ENCODE data around the gene CNTNAP5. TPM values are rescaled to one million over a fixed set of nuclear protein-coding genes. Genes with fewer than 3 reads are reported as not detected.

Gene CNTNAP5
- total RNA-seq, 2 experiments from 2014 or later: not detected

DNA sequence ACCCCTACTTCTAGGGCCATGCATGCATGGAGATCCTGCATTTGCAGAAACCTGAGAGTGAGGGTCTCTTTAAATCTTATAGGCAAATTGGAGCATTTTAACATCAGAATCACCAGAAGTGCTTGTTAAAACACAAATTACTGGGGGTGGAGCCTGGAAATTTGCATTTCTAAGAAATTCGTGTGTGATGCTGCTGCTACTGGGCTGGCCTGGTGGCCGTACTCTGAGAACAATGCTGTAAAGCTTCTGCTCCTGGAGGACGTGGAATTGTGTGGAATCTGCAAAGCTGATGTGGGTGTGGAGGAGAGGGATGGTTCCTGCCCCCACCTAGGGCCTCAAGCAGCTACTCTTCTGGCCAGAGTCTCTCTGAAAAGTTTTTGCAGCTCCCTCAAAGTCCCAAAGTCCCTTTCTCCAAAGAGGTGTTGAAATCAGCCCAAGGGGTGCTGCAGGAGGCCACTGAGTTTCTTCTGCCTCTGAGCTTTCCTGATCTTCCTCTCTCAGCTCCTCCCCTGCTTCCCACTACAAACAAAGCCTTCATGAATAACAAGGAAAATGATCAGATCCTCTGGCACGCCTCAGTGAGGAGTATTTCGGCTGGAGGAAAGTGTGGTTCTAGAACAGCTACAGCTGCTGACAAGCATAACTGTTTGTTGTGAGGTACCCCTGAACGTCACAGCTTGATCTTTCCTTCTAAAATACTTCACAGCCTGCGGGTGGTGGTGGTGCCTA, 508.3 kb downstream of the CNTNAP5 start:
- CTCF ChIA-PET: no interaction called here
- H3K4me1 Mint-ChIP-seq (ENCODE audit: low read depth): no peaks in the 10 kb centered on the region
- no peaks in the 10 kb centered on the region for H3K36me3 Mint-ChIP-seq (ENCODE audit: low read depth)
- no peak for DNase-seq
- intact Hi-C loops (cut with micrococcal nuclease): no loop called here
- H3K9me3 Mint-ChIP-seq: peaks cover 4% of the 10 kb centered on the region
- H3K27me3 Mint-ChIP-seq (ENCODE audit: low read depth): no peaks in the 10 kb centered on the region
- no peak overlapping the region for H3K27ac Mint-ChIP-seq
- no peak overlapping the region for H3K4me3 Mint-ChIP-seq

DNA sequence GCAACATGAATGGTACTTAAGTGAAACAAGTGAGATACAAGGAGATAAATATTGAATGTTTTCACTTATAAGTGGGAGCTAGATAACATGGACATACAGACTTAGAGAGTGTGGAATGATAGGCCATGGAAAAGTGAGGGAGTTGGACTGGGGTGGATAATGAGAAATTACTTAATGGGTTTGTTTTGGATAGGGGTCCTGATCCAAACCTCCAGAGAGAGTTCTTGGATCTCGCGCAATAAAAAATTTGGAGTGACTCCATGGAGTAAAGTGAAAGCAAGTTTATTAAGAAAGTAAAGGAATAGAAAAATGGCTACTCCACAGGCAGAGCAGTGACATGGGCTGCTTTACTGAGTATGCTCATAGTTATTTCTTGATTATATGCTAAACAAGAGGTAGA, 508.9 kb downstream of the CNTNAP5 start:
- intact Hi-C loops (cut with micrococcal nuclease): no loop called here
- Mint-ChIP-seq H3K27ac (no peak overlapping the region), H3K4me1 (ENCODE audit: low read depth) (no peaks in the 10 kb centered on the region), H3K36me3 (ENCODE audit: low read depth) (no peaks in the 10 kb centered on the region), H3K9me3 (peaks cover 4% of the 10 kb centered on the region), H3K27me3 (ENCODE audit: low read depth) (no peaks in the 10 kb centered on the region), H3K4me3 (no peak overlapping the region)
- DNase-seq: no peak
- CTCF ChIA-PET: no interaction called here

DNA sequence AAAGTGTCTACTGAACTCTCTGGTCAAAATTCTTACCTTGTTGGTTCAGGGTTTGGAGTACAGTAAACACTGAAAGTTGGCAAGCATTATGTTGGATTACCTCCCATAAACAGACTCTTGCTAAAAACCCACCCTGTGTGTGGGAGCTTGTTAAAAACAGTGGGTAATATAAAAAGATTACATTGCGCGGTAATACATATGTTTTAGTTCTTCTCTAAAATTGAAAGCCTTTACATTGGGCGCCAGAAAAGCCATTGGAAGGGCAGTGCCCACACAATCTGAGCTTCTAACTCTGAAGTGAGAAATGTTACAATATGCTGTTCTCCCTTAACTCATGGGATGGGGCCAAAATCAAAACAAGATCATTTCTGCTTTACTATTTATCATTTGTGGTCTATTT, 510.7 kb downstream of the CNTNAP5 start:
- Mint-ChIP-seq H3K4me3 (no peak overlapping the region), H3K27me3 (ENCODE audit: low read depth) (no peaks in the 10 kb centered on the region), H3K36me3 (ENCODE audit: low read depth) (no peaks in the 10 kb centered on the region), H3K27ac (no peak overlapping the region), H3K9me3 (peaks cover 4% of the 10 kb centered on the region), H3K4me1 (ENCODE audit: low read depth) (no peaks in the 10 kb centered on the region)
- no peak for DNase-seq
- intact Hi-C loops (cut with micrococcal nuclease): no loop called here
- CTCF ChIA-PET: no interaction called here

DNA sequence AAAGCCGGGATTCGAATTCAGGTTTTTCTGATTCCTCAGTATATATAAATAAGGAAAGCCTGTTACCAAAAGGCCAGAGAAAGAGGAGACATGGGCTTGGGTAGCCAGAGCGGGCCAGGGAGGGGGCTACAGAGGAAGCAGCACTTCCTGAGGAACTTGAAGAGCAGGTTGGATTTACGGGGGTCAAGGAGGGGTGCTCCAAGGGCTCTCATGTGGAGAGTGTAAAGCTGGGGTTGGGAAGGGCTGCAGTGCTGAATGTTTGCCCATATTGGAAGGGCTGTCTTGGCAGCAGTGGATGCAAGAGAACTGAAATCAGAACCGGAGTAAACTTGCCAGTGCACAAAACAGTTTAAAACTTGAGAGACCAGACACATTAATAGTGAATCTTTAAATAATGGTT, 511.5 kb downstream of the CNTNAP5 start:
- DNase-seq: no peak
- Mint-ChIP-seq H3K27me3 (ENCODE audit: low read depth) (no peaks in the 10 kb centered on the region), H3K9me3 (peaks cover 4% of the 10 kb centered on the region), H3K36me3 (ENCODE audit: low read depth) (no peaks in the 10 kb centered on the region), H3K4me3 (no peak overlapping the region), H3K27ac (no peak overlapping the region), H3K4me1 (ENCODE audit: low read depth) (no peaks in the 10 kb centered on the region)
- CTCF ChIA-PET: no interaction called here
- intact Hi-C loops (cut with micrococcal nuclease): no loop called here

DNA sequence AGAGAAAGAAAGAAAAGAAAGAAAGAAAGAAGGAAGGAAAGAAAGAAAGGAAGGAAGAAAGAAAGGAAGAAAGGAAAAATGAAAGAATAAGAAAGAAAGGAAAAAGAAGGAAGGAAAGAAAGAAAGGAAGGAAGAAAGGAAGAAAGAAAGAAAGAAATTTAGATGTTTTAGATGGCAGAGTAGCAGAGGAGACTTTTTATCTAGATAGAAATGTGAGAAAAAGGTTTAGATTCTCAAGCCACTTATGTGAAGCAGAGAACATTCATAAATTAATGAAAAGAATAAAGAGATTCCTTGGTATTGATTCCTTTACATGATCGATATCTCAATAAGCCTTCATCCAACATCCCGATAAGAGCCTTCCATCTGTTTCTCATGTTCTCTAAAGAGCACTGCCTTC, 513.5 kb downstream of the CNTNAP5 start:
- no peaks in the 10 kb centered on the region for H3K4me1 Mint-ChIP-seq (ENCODE audit: low read depth)
- no peak overlapping the region for H3K27ac Mint-ChIP-seq
- H3K9me3 Mint-ChIP-seq: peaks cover 6% of the 10 kb centered on the region
- DNase-seq: no peak
- no peaks in the 10 kb centered on the region for H3K27me3 Mint-ChIP-seq (ENCODE audit: low read depth)
- no peaks in the 10 kb centered on the region for H3K36me3 Mint-ChIP-seq (ENCODE audit: low read depth)
- H3K4me3 Mint-ChIP-seq: no peak overlapping the region
- CTCF ChIA-PET: no interaction called here
- intact Hi-C loops (cut with micrococcal nuclease): no loop called here

DNA sequence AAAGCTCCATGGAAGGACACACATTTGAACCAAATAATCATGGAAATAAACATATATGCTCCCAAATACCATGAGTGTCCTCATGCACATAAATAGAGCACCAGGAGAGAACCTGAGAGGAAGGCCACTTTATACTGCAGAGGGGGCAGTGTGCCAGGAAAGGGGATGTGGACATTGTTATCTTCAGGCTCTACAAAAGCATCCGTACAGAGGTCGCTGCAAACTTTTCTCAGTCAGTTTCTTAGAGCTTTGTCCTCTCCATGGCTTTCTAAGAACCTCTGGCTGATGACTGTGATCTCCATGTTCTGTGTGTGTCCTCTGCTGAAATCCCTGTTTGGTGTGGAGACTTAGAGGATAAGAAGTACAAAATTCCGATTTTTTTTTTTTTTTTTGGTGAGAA, 515.7 kb downstream of the CNTNAP5 start:
- H3K27me3 Mint-ChIP-seq (ENCODE audit: low read depth): no peaks in the 10 kb centered on the region
- H3K9me3 Mint-ChIP-seq: peaks cover 2% of the 10 kb centered on the region
- intact Hi-C loops (cut with micrococcal nuclease): no loop called here
- no peak for DNase-seq
- H3K4me3 Mint-ChIP-seq: no peak overlapping the region
- no peaks in the 10 kb centered on the region for H3K4me1 Mint-ChIP-seq (ENCODE audit: low read depth)
- no peak overlapping the region for H3K27ac Mint-ChIP-seq
- H3K36me3 Mint-ChIP-seq (ENCODE audit: low read depth): no peaks in the 10 kb centered on the region
- CTCF ChIA-PET: no interaction called here

DNA sequence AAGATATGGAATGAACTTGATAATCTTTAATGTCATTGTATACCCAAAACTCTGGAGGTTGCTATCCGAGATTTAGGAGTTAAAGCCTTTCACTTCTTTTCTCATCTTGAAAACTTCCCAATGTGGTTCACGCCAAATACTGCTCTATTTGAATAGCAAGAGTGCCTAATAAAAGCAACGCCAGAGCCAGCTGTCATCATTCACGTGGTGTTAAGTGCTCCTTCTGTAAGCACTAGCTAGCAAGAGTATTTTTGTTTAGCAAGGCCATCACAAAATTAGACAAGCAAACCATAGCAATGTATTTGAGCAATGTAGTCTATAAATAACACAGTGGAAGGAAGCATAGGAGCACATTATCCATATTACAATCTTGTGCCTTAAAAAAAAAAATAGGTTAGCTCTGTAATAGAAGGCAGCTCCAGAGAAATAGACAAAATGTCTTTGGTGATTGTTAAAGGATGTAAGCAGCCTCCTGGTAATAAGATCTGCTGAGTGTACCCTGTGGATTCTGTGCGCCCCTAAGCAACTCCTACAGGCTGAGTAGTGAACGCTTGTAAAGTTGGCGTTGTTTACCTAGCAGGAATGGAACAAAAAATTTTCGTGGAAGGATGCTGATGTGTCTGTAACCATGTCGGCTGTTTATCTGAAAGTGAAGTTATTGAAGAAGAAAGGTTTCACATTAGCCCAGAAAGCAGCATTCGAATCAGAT, 518.0 kb downstream of the CNTNAP5 start:
- CTCF ChIA-PET: interaction anchor here (0.9 kb wide), 1 partner anchor 12 kb away, joined by 4 read pairs; no protein-coding TSS in a partner anchor
- no peaks in the 10 kb centered on the region for H3K27me3 Mint-ChIP-seq (ENCODE audit: low read depth)
- intact Hi-C loops (cut with micrococcal nuclease): no loop called here

DNA sequence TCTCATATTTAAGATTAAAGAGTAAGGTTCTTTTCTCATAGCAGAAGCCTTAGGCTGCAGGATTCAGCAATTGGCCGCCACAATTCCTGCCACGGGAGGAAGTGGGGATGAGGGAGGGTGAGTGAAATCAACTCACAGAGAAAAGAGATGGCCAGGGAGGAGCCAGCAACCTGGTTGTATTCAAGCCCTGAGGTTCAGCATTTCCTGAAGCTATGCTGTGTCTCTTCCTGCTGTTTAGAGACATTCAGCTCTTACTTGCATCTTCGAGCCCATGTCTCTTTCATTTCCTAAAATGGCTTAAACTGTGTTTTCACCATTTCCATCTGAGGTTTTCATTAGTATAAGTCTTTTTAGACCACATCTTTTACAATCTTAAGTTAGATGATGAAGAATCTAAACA, 522.6 kb downstream of the CNTNAP5 start:
- CTCF ChIA-PET: no interaction called here
- H3K4me1 Mint-ChIP-seq (ENCODE audit: low read depth): no peaks in the 10 kb centered on the region
- no peak overlapping the region for H3K27ac Mint-ChIP-seq
- no peaks in the 10 kb centered on the region for H3K36me3 Mint-ChIP-seq (ENCODE audit: low read depth)
- intact Hi-C loops (cut with micrococcal nuclease): no loop called here
- no peak for DNase-seq
- H3K4me3 Mint-ChIP-seq: no peak overlapping the region
- H3K27me3 Mint-ChIP-seq (ENCODE audit: low read depth): no peaks in the 10 kb centered on the region
- H3K9me3 Mint-ChIP-seq: peaks cover 2% of the 10 kb centered on the region

More for the DNA sequence above, 518.0 kb downstream of the CNTNAP5 start:
- no peak for DNase-seq
- Mint-ChIP-seq H3K4me3 (no peak overlapping the region), H3K4me1 (ENCODE audit: low read depth) (no peaks in the 10 kb centered on the region), H3K27ac (no peak overlapping the region), H3K36me3 (ENCODE audit: low read depth) (no peaks in the 10 kb centered on the region), H3K9me3 (peaks cover 3% of the 10 kb centered on the region)

DNA sequence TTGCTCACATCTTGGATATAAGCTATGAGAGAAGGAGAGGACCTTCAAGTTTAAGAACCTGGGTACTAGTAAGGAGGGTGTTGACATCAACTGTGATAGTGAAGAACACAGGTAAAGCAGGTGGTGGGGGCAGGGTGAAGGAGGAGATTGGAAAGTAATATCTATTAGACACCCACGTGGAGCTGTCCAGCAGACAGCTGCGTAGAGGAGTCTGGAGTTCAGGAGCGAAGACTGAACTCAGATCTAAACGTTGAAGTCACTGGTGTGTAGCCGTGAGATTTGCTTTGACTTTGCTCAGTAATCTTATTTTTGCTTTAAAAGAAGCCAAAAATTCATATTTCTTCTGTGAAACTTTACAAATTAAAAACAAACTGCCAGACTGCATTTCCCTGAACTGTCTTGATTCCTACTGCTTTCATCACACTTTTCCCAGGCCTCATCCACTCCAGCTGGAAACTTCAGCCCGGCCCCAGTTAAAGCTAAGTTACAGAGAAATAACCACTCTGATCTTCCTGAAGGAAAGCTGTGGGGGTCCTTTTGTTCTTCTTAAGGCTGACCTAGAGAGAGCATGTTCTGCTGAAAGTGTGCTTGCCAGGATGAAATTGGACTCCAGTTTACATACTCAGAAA, 533.3 kb downstream of the CNTNAP5 start:
- Mint-ChIP-seq H3K27me3 (ENCODE audit: low read depth) (no peaks in the 10 kb centered on the region), H3K4me3 (no peak overlapping the region), H3K4me1 (ENCODE audit: low read depth) (no peaks in the 10 kb centered on the region), H3K27ac (no peak overlapping the region), H3K36me3 (ENCODE audit: low read depth) (no peaks in the 10 kb centered on the region), H3K9me3 (peaks cover 8% of the 10 kb centered on the region)
- intact Hi-C loops (cut with micrococcal nuclease): no loop called here
- no peak for DNase-seq
- CTCF ChIA-PET: no interaction called here

DNA sequence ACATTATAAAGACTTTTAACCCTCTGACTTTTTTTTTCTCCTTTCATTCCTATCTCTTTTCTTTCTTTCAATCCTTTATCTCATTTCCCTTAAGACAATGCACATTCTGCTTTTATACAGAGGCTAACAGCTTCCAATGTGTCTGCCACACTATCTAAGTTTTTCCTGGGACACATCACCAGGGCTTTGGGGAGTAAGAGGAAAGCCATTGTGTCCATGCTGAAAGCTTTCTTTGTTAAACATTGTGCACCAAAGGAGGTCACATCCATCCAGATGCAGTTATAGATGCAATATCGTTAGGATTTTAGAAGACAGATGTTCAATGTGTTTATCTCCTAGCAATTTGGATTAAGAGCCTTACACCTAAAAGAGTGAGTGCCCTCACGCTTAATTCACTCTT, 534.1 kb downstream of the CNTNAP5 start:
- H3K27ac Mint-ChIP-seq: no peak overlapping the region
- no peak for DNase-seq
- H3K27me3 Mint-ChIP-seq (ENCODE audit: low read depth): no peaks in the 10 kb centered on the region
- no peak overlapping the region for H3K4me3 Mint-ChIP-seq
- peaks cover 11% of the 10 kb centered on the region for H3K9me3 Mint-ChIP-seq
- CTCF ChIA-PET: no interaction called here
- intact Hi-C loops (cut with micrococcal nuclease): no loop called here
- H3K4me1 Mint-ChIP-seq (ENCODE audit: low read depth): no peaks in the 10 kb centered on the region
- no peaks in the 10 kb centered on the region for H3K36me3 Mint-ChIP-seq (ENCODE audit: low read depth)

DNA sequence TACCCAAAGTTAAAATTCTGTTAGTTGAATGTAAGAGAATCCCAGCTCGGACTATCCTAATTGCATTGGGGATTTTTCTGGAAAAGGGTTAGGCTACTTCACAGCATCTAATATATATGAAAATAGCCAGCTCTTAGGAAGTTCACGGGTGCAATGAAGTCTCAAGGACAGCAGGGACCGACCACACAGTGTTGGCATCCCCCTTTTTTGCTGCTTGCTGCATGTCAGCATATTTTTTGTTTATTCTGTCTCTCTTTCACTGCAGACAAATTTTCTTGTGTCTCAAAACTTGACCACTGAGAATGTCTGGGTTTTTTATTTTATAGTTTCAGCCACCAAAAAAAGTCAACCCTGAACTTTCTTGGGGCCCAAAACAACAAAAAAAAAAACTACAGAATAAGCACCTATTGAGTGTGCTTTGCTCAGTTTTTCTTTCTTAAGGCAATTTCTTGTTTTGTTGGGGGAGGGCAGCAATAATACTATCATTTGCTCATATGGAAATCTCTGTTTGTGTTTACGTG, 535.6 kb downstream of the CNTNAP5 start:
- H3K27ac Mint-ChIP-seq: no peak overlapping the region
- H3K36me3 Mint-ChIP-seq (ENCODE audit: low read depth): no peaks in the 10 kb centered on the region
- H3K4me1 Mint-ChIP-seq (ENCODE audit: low read depth): no peaks in the 10 kb centered on the region
- CTCF ChIA-PET: no interaction called here
- H3K4me3 Mint-ChIP-seq: no peak overlapping the region
- no peak for DNase-seq
- no peaks in the 10 kb centered on the region for H3K27me3 Mint-ChIP-seq (ENCODE audit: low read depth)
- H3K9me3 Mint-ChIP-seq: peaks cover 11% of the 10 kb centered on the region
- intact Hi-C loops (cut with micrococcal nuclease): no loop called here

DNA sequence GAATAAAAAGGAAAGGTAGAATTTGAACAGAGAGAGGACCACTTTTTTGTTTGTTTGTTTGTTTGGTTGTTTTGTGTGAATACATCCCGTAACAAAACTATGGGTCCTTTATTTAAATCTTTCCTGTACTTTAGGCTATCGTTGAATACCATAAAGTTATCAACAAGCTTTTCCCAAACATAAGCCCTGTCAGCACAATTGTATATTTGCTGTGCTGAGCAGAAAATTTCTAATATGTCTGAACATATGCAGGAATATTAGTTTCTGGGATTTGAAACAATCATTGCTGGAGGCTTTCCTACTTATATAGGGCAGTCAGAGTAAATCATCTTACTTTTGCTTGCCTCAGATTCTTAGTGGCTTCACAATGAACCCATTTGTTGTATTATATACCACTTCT, 536.4 kb downstream of the CNTNAP5 start:
- H3K4me3 Mint-ChIP-seq: no peak overlapping the region
- intact Hi-C loops (cut with micrococcal nuclease): no loop called here
- no peaks in the 10 kb centered on the region for H3K27me3 Mint-ChIP-seq (ENCODE audit: low read depth)
- DNase-seq: no peak
- H3K4me1 Mint-ChIP-seq (ENCODE audit: low read depth): no peaks in the 10 kb centered on the region
- H3K36me3 Mint-ChIP-seq (ENCODE audit: low read depth): no peaks in the 10 kb centered on the region
- H3K9me3 Mint-ChIP-seq: peaks cover 10% of the 10 kb centered on the region
- CTCF ChIA-PET: no interaction called here
- H3K27ac Mint-ChIP-seq: no peak overlapping the region

DNA sequence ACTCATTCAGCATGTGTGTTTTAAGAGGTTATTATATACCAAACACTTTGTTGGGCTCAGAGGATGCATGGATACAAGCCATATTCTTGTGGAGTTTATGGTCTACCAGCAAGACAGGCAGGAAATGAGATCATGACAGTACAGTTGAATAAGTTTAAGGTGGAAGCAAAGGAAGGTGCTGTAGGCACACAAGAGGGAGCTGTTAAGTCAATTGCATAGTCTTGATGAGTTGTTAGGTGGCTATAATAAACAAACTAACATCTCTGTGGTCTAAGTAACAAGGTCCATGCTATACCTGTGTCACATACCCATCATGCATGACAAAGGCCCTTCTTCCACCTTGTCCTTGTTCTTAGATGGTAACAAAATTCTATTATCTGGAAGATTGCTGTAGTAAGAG, 538.3 kb downstream of the CNTNAP5 start:
- H3K36me3 Mint-ChIP-seq (ENCODE audit: low read depth): no peaks in the 10 kb centered on the region
- H3K4me1 Mint-ChIP-seq (ENCODE audit: low read depth): no peaks in the 10 kb centered on the region
- no peak for DNase-seq
- CTCF ChIA-PET: no interaction called here
- H3K4me3 Mint-ChIP-seq: no peak overlapping the region
- no peak overlapping the region for H3K27ac Mint-ChIP-seq
- H3K27me3 Mint-ChIP-seq (ENCODE audit: low read depth): no peaks in the 10 kb centered on the region
- intact Hi-C loops (cut with micrococcal nuclease): no loop called here
- peaks cover 5% of the 10 kb centered on the region for H3K9me3 Mint-ChIP-seq
